ENCODE results near the gene KIAA1328.

Gene KIAA1328

GRCh38 chr18:37231251-37231650, 402.3 kb downstream of the KIAA1328 start:
- DNase-seq = no peak

DNA sequence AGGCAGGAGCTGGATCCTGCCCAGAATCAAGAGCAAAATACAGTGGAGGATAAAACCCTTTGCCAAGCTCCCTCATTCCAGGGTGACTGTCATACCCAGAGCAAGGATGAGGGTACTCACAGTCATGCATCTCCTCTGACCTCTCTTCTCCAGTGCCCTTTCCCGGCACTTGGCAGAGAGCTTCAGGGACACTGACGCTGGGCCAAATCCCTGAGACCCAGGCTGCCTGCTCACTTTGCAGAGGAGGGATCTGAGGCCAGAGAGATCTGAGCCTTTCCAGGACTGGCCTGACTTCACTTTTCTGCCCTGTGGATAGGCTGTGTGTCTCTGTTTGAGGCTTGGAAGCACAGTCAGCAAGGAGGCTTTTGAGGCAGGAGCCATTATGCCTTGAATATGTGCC, 406.7 kb downstream of the KIAA1328 start:
- DNase-seq = no peak

DNA sequence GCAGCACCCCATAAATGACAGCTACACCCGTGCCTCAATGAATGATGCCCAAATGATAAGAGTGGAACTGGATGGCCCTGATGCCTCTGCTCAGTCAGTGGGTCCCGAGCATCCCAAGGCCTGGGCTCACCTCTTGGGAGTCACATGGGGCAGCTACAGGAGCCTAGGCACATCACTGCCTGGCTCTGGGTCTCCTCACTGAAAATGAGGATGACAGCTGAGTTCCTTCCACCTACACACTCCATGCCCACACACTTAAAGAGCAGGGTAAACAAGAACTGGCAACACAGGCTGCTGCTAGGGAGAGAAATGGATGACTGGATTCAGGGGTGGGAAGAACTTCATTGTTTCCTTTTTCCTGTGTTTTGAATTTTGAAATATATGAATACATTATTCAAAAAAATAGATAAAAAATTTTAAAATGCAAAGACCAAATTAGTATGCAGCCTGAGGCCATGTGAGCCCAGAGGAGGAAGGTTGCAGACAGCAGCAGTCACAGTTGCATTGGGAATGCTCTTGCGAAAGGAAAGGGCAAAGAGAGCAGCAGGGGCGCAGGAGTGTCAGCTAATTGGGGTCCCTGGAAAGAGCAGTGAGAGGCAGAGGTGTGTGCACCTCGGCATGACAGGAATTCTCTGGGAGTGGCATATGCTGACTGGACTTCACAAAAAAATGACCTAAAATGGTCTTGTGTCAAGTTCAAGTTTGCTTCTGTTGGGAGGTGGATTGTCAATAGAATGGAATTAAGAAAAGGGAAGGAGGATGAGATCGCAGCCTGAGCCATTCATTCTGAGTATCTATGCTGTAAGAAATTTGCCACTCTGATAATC, 409.6 kb downstream of the KIAA1328 start:
- DNase-seq = no peak

GRCh38 chr18:37242091-37242490, 413.2 kb downstream of the KIAA1328 start:
- DNase-seq = no peak

GRCh38 chr18:37242826-37243560, 414.1 kb downstream of the KIAA1328 start:
- no peak for DNase-seq

DNA sequence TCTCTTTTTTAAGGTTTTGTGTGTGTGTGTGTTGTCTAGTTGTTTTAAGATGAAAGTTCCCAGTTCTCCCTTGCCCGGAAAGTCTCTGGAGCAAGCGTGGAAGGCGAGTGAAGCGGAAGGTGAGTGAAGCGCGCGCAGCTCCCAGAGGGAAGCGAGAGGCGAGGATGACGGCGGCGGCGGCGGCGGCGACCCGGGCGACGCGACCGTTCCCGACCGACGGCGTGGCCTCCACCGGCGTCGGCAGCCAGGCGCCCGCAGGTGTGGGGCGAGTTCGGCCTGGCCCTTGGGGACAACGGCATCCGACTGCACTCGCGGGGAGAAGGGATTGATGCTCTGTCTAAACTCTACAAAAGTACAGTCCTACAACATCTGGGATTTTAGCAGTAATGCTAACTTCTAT, 414.8 kb downstream of the KIAA1328 start:
- DNase-seq = no peak

DNA sequence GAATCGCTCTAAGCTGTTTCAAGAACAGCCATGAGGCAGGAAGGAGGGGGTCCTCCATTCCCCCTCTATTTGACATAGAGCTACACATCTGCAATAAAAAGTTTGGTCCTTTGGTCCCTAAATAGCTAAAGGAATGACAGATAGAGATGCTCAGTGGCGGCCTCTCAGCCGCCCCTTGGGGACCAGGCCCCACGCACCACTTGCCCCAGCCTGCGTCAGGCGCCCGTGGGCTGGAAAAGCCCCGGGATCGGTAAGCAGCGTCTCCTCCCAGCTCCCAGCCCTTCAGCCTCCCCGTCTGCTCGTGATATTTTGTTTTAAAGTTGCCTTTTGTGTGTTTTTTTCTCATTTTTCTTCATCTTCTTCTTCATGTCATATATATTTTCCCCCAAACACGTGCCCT, 415.7 kb downstream of the KIAA1328 start:
- no peak for DNase-seq

DNA sequence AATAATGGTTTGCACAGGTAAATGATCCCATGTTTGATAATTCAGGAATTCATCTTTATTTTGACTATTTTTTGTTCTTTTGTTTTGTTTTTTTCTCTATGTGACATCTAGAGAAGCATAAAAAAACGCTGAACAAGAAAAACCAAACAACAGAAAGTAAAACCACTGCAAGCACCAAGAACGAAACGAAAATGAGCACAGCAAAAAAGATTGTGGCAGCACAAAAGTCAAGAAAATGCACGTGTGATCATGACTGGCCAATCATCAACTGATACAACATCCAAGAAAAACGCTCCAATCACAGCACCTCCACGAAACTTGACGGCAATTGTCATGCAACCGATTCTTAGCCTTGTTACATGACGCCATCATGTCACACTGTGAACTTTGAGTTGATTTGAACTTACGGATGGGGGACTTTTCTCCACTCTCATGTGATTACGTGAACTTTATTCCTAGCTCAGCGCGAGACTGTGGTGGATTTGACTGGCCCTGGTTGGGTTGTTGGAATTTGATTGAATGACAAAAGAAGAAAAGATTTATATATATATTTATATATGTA, 417.9 kb downstream of the KIAA1328 start:
- DNase-seq = no peak

GRCh38 chr18:37247497-37248161, 418.7 kb downstream of the KIAA1328 start:
- no peak for DNase-seq

DNA sequence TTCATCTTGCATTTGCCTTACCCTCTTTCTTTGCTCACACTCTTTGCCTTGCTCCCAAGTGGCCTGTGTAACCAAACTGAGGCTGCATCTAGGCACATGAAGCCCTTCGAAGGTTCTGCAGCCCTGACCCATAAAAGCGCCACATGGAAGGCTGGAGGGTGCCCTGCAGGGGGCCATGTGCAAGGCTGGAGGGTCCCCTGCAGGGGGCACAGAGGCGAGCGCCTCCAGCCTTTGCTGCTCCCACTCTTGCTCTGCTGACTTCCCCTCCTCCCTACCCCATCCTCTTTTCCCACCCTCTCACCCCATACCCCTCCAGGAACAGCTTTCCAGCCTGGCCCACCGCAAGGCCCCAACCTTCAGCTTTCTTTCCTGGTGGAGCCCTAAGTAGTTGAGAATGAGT, 419.4 kb downstream of the KIAA1328 start:
- no peak for DNase-seq

- DNase-seq = no peak
Observed at GRCh38 chr18:37249171-37249886, 420.4 kb downstream of the KIAA1328 start.

DNA sequence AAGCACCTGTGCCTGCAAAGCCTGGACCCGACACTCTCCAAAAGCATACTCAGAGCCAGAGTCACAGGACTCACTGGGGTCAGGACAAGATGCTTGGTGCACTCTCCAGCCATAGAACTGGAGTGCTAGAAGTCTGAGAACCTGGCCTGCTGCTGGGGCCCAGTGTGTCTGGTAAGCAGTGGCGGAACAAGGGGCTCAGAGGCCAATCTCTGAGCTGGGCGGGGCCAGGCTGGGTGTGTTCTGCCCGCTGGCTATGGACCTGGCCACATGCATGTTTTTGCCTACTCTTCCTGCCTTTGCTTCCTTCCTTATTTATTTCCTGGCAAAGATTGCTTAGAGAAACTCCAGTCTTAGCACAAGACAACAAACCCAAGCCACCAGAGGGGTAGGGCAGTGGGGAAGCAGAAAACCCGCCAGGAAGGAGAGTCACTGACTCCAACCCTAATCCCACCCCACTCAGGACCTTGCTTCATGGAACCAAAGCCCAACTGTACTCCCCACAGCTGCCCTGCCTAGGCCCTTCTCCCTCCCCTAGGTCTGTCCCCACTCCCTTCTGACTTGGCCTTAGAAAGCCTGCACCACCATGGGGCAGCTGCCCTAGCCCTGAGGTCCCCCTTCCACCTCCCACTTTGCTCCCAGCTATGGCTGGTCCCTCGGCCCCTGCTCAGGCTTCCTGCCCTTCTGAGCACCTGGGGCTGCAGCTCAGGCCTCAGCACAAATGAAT, 421.1 kb downstream of the KIAA1328 start:
- DNase-seq = no peak

DNA sequence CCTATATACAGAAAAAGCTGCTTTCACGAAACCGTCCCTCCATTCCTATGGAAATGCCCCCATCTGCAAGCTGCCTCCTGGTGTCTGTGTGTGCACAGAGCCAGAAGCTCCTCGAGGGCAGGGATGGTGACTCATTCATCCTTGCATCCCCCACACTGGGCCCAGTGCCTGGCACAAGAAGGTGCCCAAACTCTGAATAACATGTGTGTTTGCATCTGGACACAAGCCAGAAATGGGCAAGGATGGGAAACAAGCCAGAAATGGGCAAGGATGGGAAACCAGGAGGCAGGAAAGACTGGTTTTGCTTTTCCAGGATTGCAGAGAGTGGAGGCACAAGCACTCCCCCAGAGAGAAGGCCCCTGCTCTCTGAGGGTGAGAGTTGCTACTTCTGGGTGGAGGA, 422.8 kb downstream of the KIAA1328 start:
- DNase-seq = no peak

DNA sequence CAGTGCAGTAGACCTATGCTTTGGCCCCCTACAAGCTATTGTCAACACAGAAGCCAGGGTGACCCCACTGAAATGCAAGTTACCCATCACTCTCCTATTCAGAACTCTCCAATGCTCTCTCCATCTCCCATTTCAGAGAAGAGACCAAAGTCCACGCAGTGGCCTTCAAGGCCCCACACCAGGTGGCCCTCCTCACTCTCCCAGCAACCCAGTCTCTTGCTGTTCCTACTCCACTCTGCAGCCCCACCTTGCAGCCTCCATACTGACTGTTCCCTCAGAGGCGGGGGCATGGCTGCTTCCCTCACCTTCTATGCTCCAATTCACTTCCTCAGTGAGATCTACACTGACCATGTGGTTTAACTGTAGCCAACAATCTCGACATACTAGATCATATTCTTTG, 423.4 kb downstream of the KIAA1328 start:
- DNase-seq = no peak

GRCh38 chr18:37252854-37253393, 424.0 kb downstream of the KIAA1328 start:
- DNase-seq = no peak

GRCh38 chr18:37253394-37254235, 424.7 kb downstream of the KIAA1328 start:
- DNase-seq = no peak

DNA sequence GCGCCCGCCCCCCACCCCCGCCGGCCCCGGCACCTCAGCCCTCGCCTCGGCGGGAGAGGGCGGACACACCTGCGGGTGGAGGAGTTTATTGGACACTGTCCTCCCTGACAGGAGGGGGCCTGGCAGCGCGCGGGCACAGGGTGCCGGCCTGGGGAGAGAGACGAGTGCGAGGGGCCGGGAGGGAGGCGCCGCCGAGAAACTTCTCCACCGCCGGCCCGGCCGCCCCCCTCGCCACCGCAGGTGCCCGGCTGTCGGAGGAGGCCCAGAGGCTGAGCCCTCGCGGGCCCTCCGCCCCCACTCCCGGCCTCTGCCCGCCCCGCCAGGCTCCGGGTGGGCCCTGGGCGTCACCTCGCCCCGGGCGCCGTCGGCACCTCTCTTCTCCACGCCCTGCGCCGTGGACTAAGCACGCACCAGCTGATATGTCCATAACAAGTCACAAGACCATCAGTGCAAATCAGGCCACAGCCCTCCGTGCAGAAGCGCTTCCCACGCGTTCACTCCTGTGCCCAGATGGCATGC, 425.4 kb downstream of the KIAA1328 start:
- no peak for DNase-seq

DNA sequence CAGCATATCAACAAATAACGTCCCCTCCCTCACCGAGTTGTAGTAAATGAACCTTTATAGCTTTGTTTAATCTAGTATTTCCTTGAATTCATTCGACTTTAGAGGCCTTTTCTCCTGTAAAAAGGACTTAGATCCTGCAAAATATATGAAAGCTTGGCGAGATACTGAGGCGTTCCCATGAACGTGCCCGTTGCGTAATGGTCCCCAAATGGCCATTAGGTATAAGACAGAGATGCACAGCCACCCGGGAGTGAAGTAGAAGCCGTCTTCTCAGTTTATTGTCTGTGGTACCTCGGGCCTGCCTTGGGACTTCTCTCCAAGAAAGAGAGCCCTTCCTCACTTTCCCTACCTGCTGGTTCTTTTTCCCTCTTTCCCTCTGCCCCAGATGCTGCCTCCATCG, 426.0 kb downstream of the KIAA1328 start:
- DNase-seq = no peak

DNA sequence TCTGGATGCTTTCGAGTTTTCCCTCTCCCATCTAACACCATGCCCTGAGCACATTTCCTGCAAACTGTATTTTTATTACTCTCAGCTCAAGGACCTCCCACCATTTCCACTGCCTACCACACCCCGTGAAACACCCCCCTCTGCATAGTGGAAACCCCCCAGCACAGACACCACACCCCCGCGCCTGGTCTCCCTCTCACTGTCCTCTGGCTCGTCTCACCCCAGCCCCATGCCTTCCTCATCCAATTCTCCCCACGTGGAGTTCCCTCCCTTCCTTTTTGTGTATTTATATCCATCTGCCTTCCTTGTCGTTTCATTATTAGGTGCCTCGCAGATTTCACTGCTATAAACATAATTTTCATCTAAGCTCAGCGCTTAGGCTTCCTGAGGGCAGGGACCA, 429.2 kb downstream of the KIAA1328 start:
- DNase-seq = no peak

DNA sequence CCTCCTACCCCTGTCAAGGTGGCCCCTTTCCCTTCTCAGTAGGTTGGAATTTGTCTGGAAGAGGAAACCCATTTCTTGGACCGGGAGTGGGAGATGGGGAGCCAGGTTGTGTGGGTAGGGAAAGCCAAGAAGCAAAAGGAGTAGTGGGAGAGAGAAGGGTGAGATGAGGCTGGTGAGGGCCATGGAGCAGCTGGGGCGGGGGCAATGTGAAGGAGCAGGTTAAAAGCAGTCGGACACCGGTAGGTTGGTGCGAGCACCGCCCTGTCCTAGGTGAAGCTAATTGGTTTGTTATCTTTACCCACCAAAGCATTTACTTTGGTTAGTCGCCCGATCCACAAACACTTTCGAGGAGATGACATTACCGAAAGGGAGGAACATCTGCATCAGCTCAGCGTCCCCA, 429.9 kb downstream of the KIAA1328 start:
- DNase-seq = no peak

GRCh38 chr18:37259711-37260110, 430.8 kb downstream of the KIAA1328 start:
- DNase-seq = no peak

Measured in activated CD8-positive, alpha-beta memory T cell treated with anti-CD3 and anti-CD28 coated beads, Interleukin-2, amount 50 U/mL, for 48 hours (primary cell).